ENCODE results near the gene PARM1. TPM values are rescaled to one million over a fixed set of nuclear protein-coding genes. Genes with fewer than 3 reads are reported as not detected.

Gene PARM1
- total and polyA plus RNA-seq, 2 experiments from 2014 or later, result 4.9 to 10.4 TPM

GRCh38 chr4:75056277-75056676 is 123.4 kb downstream of the PARM1 start:
- no peaks in the 10 kb centered on the region for H3K9me3 Mint-ChIP-seq
- no peak overlapping the region for H3K4me2 ChIP-seq
- H3K27ac Mint-ChIP-seq, result no peak overlapping the region

More at GRCh38 chr4:75056277-75056676, 123.4 kb downstream of the PARM1 start:
- ATAC-seq (no peak), DNase-seq (ENCODE audit: low spot score) (no peak)
- Histone ChIP-seq H3K9me2 (ENCODE audit: insufficient read depth) (peaks cover 7% of the 10 kb centered on the region; the same call in 1 of the 2 replicates), H3K36me3 (ENCODE audit: insufficient read depth) (no peaks in the 10 kb centered on the region), H3K27me3 (ENCODE audit: insufficient read depth) (no peaks in the 10 kb centered on the region), H3K4me1 (ENCODE audit: insufficient read depth) (no peaks in the 10 kb centered on the region), H3F3A (replicated peaks; ENCODE audit: low read depth) (no peaks in the 10 kb centered on the region), H3K4me3 (no peak overlapping the region), H4K20me1 (replicated peaks; ENCODE audit: insufficient read depth) (no peaks in the 10 kb centered on the region), H3K27ac (ENCODE audit: low read depth) (no peak overlapping the region), H2AFZ (no peak overlapping the region), H3K79me2 (replicated peaks; ENCODE audit: insufficient read depth) (no peaks in the 10 kb centered on the region)
- no peaks in the 10 kb centered on the region for H3K4me1 Mint-ChIP-seq
- H3K36me3 Mint-ChIP-seq (ENCODE audit: low read depth), result no peaks in the 10 kb centered on the region
- TF ChIP-seq ZNF462 (CRISPR knock-in tag; IDR thresholded peaks at IDR 0.05) (no peak), NANOG (IDR thresholded peaks at IDR 0.05; ENCODE audit: borderline replicate concordance) (no peak), ZNF331 (CRISPR knock-in tag; IDR thresholded peaks at IDR 0.05; ENCODE audit: low read depth) (no peak), REST (IDR thresholded peaks at IDR 0.05; ENCODE audit: unreplicated experiment) (no peak), CREB1 (CRISPR knock-in tag; IDR thresholded peaks at IDR 0.05; ENCODE audit: low read depth) (no peak), ZNF114 (CRISPR knock-in tag; IDR thresholded peaks at IDR 0.05) (no peak), EZH2 (IDR thresholded peaks at IDR 0.05; ENCODE audit: low read depth, unreplicated experiment) (no peak), STAT1 (IDR thresholded peaks at IDR 0.05; ENCODE audit: unreplicated experiment) (no peak), JUNB (IDR thresholded peaks at IDR 0.05; ENCODE audit: unreplicated experiment) (no peak), POLR2AphosphoS5 (IDR thresholded peaks at IDR 0.05; ENCODE audit: low read depth) (no peak), CTCF (conservative IDR thresholded peaks at IDR 0.05; ENCODE audit: low read depth in 2 of 2) (no peak), EZH2phosphoT487 (IDR thresholded peaks at IDR 0.05; ENCODE audit: unreplicated experiment) (no peak), ETS1 (IDR thresholded peaks at IDR 0.05) (no peak)
- H3K4me3 Mint-ChIP-seq, result no peak overlapping the region
- H3K27me3 Mint-ChIP-seq (ENCODE audit: insufficient read depth, low read depth, poor library complexity), result peaks cover 1% of the 10 kb centered on the region
